Spleen (tissue), 11 donors: Measurements from ENCODE around the gene RELCH. TPM values are rescaled to one million over a fixed set of nuclear protein-coding genes. Genes with fewer than 3 reads are reported as not detected.

ENCODE experiments used
- DNase-seq: peaks from one replicate; pipeline ENCODE4 v3.0.0-alpha.2; 2020
- H3K27ac ChIP-seq, 8 donors: fragments of 200-600 bp; sonication (generic) in 7 of 8; 1 replicate in 4 of 8; 2 replicates in 4 of 8; pipeline versions ENCODE4 v1.5.0 to v1.8.0; 2016 to 2021; ENCODE audit warnings: inconsistent platforms in 4 of 8, mild to moderate bottlenecking in 4 of 8, moderate library complexity in 1 of 8
- H3K27me3 ChIP-seq, 7 donors: fragments of 200-600 bp; sonication (generic) in 6 of 7; replicated peaks in 1 of 7; 1 replicate in 4 of 7; 2 replicates in 3 of 7; pipeline versions ENCODE4 v1.5.0 to v1.8.0; 2016 to 2021; ENCODE audit warnings: inconsistent platforms in 3 of 7, mild to moderate bottlenecking in 1 of 7
- H3K36me3 ChIP-seq, 6 donors: fragments of 200-600 bp; sonication (generic) in 5 of 6; 1 replicate in 4 of 6; 2 replicates in 2 of 6; pipeline versions ENCODE4 v1.5.0 to v1.8.0; 2016 to 2021; ENCODE audit warnings: inconsistent platforms in 2 of 6
- H3K4me1 ChIP-seq, 6 donors: fragments of 200-600 bp; sonication (generic) in 5 of 6; 1 replicate in 3 of 6; 2 replicates in 3 of 6; pipeline versions ENCODE4 v1.5.0 to v1.8.0; 2016 to 2021; ENCODE audit warnings: inconsistent platforms in 3 of 6
- H3K4me3 ChIP-seq, 8 donors: fragments of 200-600 bp; sonication (generic) in 7 of 8; 1 replicate in 4 of 8; 2 replicates in 4 of 8; pipeline versions ENCODE4 v1.5.0 to v1.8.0; 2016 to 2021; ENCODE audit warnings: inconsistent platforms in 4 of 8, mild to moderate bottlenecking in 4 of 8, moderate library complexity in 2 of 8
- H3K9me3 ChIP-seq, 8 donors: fragments of 200-600 bp; sonication (generic) in 7 of 8; 1 replicate in 4 of 8; 2 replicates in 4 of 8; pipeline versions ENCODE4 v1.5.0 to v1.8.0; 2016 to 2021; ENCODE audit warnings: inconsistent platforms in 4 of 8
- CTCF ChIP-seq, 11 experiments: fragments of 200-600 bp in 7 of 11; fragments of 450-650 bp in 4 of 11; sonication (generic) in 4 of 11; IDR thresholded peaks in 8 of 11; conservative IDR thresholded peaks in 3 of 11; 1 replicate in 7 of 11; 2 replicates in 4 of 11; pipeline versions ENCODE4 v1.4.0 to v1.8.0; 2016 to 2021; ENCODE audit warnings: antibody characterized with exemption in 11 of 11, inconsistent platforms in 4 of 11, mild to moderate bottlenecking in 1 of 11
- POLR2A ChIP-seq, 3 donors: fragments of 450-650 bp; IDR thresholded peaks; one replicate each; pipeline ENCODE4 v1.5.1; 2017; ENCODE audit warnings: antibody characterized with exemption in 3 of 3, mild to moderate bottlenecking in 1 of 3
- POLR2AphosphoS5 ChIP-seq, 3 donors: sonication (generic); formaldehyde crosslinking; IDR thresholded peaks; one replicate each; pipeline ENCODE4 v1.5.1; 2017; ENCODE audit warnings: antibody characterized with exemption in 3 of 3
- WGBS, 5 donors: extraction: QIAGEN DNeasy Blood & Tissue Kit in 3 of 5; methylation state at CpG; one replicate each; pipeline versions ENCODE4 v1.1.5 to v1.1.7; 2013 to 2018; 5-methylcytosine and 5-hydroxymethylcytosine counted together
- intact Hi-C: fragments of 100-400 bp; cut with DNase I; formaldehyde crosslinking; loops from one replicate; pipeline ENCODE4 v1.15.0; 2023; ENCODE audit warnings: low total_unique reads
- polyA plus RNA-seq, 3 donors: library from polyadenylated mRNA; stranded (reverse); fragments of 200-250 nt; gene quantifications; one replicate each; pipeline ENCODE4 v1.2.1, GENCODE V29; 2013
- total RNA-seq, 7 donors: library from RNA; depleted of rRNA in 3 of 7; stranded (reverse); fragments of >200 nt in 3 of 7; fragmentation: NEBNext Ultra II Directional in 4 of 7; extraction: Animal tissue kit (Norgen Biotek cat#: 25700) in 4 of 7; gene quantifications; one replicate each; pipeline versions ENCODE4 v1.1.0 to v1.2.1, GENCODE V29; 2016 to 2021
- donor health status: healthy with polysubstance abuse.
- donor health status: DM: no; HTN: no; CAD: no; lungs with moderate emphysema.
- donor health status: DM: no; HTN: no; CAD: no.
- donor health status: Bipolar disorder and iron deficiency.
- donor health status: healthy.
- donor health status: DM: no; HTN: no; CAD: no.
- donor health status: DM: yes; HTN: yes; CAD: no.

Gene RELCH
- total and polyA plus RNA-seq, 10 donors = 11.8 to 75.1 (median 49.3) TPM

DNA sequence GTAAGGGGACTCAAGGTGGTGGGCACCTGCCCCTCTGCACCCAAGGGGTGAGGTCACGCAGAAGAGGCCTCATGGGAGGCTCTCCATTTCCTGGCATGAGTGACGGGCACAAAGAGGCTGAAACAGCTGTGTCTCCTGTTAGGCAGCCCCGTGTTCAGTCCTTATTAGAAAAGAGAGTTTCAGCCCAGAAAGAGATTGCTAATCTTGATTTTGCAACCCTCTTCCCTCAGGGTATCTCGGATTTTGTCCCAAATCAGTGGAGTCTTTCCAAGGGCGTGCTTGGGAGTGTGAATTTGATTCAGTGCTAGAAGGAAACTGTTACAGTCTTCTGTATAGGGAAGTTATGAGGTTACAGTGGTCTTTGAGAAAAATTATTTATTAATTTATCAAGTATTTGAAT lies 148.4 kb downstream of the RELCH start:
- no peaks in the 10 kb centered on the region for H3K36me3 ChIP-seq

GRCh38 chr18:62336618-62337017 lies 149.6 kb downstream of the RELCH start:
- Histone ChIP-seq H3K36me3 (no peaks in the 10 kb centered on the region), H3K9me3 (no peaks in the 10 kb centered on the region), H3K4me1 (peaks cover 0 to 18% (median 4%) of the 10 kb centered on the region in 6 donors), H3K27me3 (peaks cover 0 to 45% (median 0%) of the 10 kb centered on the region in 7 donors), H3K4me3 (no peak overlapping the region), H3K27ac (no peak overlapping the region)
- TF ChIP-seq POLR2AphosphoS5 (IDR thresholded peaks at IDR 0.05) (no peak), POLR2A (IDR thresholded peaks at IDR 0.05) (no peak), CTCF (IDR thresholded peaks at IDR 0.05 in 8 of 11, conservative IDR thresholded peaks at IDR 0.05 in 3 of 11) (no peak)
- 88 to 93% (median 91%) methylated on average over 5 of the region's 5 CpGs for WGBS, 5 donors
- DNase-seq = no peak
- intact Hi-C loops = no loop called here

More for the DNA sequence above, 148.4 kb downstream of the RELCH start:
- Histone ChIP-seq H3K4me1 (peaks cover 0 to 28% (median 12%) of the 10 kb centered on the region in 6 donors), H3K4me3 (no peak overlapping the region), H3K27me3 (peaks cover 0 to 56% (median 0%) of the 10 kb centered on the region in 7 donors), H3K9me3 (no peaks in the 10 kb centered on the region), H3K27ac (no peak overlapping the region)
- DNase-seq = no peak
- whole genome bisulfite sequencing, 5 donors = 61 to 82% (median 67%) methylated on average over 5 of the region's 5 CpGs
- TF ChIP-seq POLR2A (IDR thresholded peaks at IDR 0.05) (no peak), POLR2AphosphoS5 (IDR thresholded peaks at IDR 0.05) (no peak)
- intact Hi-C loops = no loop called here

DNA sequence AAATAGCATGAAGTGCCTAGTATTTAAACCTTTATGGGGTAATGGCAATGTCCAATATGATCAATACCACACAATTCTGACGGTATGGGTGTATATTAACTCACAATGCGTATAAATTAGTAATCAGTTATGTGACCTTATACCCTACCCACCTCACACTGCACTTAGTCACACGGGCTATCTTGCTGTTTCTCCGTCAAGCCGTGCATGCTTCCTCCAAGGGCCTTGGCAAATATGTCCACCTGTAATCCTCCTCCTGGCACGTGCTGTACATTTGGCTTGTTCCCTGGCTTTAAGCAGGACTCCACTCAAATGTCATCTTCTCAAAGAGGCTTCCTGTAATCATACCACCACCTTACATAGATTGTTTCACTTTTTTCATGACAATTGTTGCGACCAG lies 150.3 kb downstream of the RELCH start:
- intact Hi-C loops = no loop called here

GRCh38 chr18:62338446-62339105 lies 151.5 kb downstream of the RELCH start:
- Histone ChIP-seq H3K4me3 (no peak overlapping the region), H3K4me1 (peaks cover 0 to 8% (median 0%) of the 10 kb centered on the region in 6 donors), H3K27ac (no peak overlapping the region), H3K27me3 (peaks cover 0 to 30% (median 0%) of the 10 kb centered on the region in 7 donors), H3K9me3 (no peaks in the 10 kb centered on the region), H3K36me3 (no peaks in the 10 kb centered on the region)
- WGBS, 5 donors = 76 to 83% (median 80%) methylated on average over 10 of the region's 10 CpGs
- no peak for DNase-seq
- intact Hi-C loops = no loop called here
- TF ChIP-seq CTCF (IDR thresholded peaks at IDR 0.05 in 8 of 11, conservative IDR thresholded peaks at IDR 0.05 in 3 of 11) (no peak), POLR2A (IDR thresholded peaks at IDR 0.05) (no peak), POLR2AphosphoS5 (IDR thresholded peaks at IDR 0.05) (no peak)

More for the DNA sequence above, 150.3 kb downstream of the RELCH start:
- H3K27ac ChIP-seq = no peak overlapping the region
- H3K4me1 ChIP-seq = peaks cover 0 to 14% (median under 1%) of the 10 kb centered on the region in 6 donors
- H3K9me3 ChIP-seq = no peaks in the 10 kb centered on the region
- no peak overlapping the region for H3K4me3 ChIP-seq
- TF ChIP-seq POLR2AphosphoS5 (IDR thresholded peaks at IDR 0.05) (no peak), CTCF (IDR thresholded peaks at IDR 0.05 in 8 of 11, conservative IDR thresholded peaks at IDR 0.05 in 3 of 11) (no peak), POLR2A (IDR thresholded peaks at IDR 0.05) (no peak)
- WGBS, 5 donors = 86 to 93% (median 90%) methylated on average over 7 of the region's 7 CpGs
- peaks cover 0 to 40% (median 0%) of the 10 kb centered on the region in 7 donors for H3K27me3 ChIP-seq
- DNase-seq = no peak
- H3K36me3 ChIP-seq = no peaks in the 10 kb centered on the region
